ENCODE results near the gene PRDM16.

The PRDM16 gene

DNA sequence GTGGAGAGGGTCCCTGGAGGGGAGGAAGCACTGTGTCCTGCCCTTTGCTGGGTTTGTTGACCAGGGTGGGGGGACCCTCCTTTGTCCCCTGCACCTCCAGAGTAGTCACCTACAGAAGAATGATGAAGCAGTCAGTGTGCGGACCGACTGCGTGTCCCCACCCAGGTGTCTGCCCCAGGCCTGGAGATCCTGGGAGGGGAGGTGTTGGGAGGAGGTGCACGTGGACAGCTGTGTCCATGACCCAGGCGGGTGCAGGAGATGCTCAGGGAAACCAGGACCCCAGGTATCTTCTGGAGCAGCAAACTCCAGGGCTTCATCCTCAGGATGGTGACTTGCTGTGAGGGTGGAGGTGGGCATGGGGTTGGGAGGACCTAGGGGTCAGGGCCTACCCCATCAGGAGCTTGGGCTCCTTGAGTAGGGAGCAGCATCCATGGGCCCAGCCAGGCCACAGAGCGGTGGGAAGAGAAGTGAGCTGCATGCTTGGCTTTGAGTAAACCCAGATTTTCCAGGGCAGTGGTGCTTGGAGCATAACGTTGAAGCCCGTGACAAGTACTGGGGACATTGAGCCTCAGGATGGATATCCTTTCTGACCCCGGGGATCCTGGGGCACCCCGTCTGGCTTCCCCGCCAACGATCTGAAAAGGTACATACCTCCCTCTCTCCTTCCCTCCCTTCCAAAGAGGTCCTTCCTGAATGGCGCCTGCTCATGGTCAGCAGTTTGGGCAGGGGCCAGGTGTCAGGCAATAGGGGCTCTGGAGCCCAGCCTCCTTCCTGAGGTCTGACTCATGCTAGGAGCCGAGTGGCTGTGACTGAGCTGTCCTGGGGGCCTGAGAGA is 34.1 kb upstream of the PRDM16 start:
- H3K27me3 ChIP-seq (replicated peaks; ENCODE audit: insufficient read depth, low read length): peaks cover 86% of the 10 kb centered on the region
- H3F3A ChIP-seq (ENCODE audit: insufficient read depth, low read length): no peaks in the 10 kb centered on the region
- TF ChIP-seq, protein P1, sequence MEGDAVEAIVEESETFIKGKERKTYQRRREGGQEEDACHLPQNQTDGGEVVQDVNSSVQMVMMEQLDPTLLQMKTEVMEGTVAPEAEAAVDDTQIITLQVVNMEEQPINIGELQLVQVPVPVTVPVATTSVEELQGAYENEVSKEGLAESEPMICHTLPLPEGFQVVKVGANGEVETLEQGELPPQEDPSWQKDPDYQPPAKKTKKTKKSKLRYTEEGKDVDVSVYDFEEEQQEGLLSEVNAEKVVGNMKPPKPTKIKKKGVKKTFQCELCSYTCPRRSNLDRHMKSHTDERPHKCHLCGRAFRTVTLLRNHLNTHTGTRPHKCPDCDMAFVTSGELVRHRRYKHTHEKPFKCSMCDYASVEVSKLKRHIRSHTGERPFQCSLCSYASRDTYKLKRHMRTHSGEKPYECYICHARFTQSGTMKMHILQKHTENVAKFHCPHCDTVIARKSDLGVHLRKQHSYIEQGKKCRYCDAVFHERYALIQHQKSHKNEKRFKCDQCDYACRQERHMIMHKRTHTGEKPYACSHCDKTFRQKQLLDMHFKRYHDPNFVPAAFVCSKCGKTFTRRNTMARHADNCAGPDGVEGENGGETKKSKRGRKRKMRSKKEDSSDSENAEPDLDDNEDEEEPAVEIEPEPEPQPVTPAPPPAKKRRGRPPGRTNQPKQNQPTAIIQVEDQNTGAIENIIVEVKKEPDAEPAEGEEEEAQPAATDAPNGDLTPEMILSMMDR (IDR thresholded peaks at IDR 0.05; ENCODE audit: low read length): no peak
- TF ChIP-seq EZH2 (optimal IDR thresholded peaks at IDR 0.05; ENCODE audit: low read depth, low read length): no peak
- no peak for TF ChIP-seq EZH2phosphoT487 (IDR thresholded peaks at IDR 0.05; ENCODE audit: low read length)

DNA sequence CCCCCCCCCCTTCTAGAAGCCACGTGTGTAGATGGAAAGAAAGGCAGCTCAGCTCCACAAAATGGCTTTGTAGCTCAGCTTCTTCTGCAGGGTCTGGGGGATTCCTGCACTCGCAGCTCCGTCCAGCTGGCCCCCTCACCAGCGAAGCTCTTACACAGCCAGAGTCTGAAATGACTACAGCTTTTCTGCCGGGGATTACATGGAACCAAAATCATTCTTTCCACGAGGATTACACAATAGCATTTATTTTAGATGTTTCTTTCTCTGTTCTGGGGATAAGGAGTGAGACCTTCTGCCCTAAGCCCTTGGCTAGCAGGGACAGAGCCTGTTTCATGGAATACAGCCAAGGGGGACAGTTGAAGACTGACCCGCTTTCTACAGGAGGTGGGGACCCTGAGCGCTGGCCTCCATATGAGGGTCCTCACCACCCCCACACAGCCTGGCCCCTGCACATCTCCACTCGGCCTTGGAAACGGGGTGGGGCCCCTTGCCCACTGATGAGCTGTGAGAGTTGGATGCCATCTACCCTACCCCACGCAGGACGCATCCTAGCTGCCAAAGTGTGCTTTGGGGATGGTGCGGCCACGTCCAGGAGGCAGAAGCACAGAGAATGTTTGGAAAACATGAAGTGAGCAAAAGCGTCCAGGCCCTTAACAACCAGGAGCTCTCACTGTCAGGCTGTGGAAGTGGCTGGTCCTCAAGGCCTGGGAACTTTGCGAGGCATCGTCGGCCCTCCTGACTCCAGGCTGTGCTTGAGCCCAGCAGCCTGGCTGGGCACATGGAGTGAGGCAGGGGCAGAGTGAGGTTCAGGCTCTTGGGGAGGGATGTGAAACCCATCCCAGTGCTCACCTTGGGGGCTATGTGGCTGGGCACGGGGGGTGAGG is 33.2 kb upstream of the PRDM16 start:
- Histone ChIP-seq H3K4me3 (ENCODE audit: low read length) (no peak overlapping the region), H3K4me2 (ENCODE audit: low read depth, low read length) (no peak overlapping the region), H3K9ac (ENCODE audit: low read length) (no peak overlapping the region), H3K27me3 (replicated peaks; ENCODE audit: insufficient read depth, low read length) (peaks cover 86% of the 10 kb centered on the region), H2AFZ (ENCODE audit: low read length) (no peak overlapping the region), H3K79me2 (ENCODE audit: low read length) (no peaks in the 10 kb centered on the region), H3K36me3 (replicated peaks; ENCODE audit: insufficient read depth, low read length) (no peaks in the 10 kb centered on the region), H3K9me2 (replicated peaks; ENCODE audit: insufficient read depth, low read length) (no peaks in the 10 kb centered on the region), H3K9me3 (replicated peaks; ENCODE audit: insufficient read depth, low read length) (no peaks in the 10 kb centered on the region), H4K20me1 (ENCODE audit: insufficient read depth, low read length) (no peaks in the 10 kb centered on the region), H3K27ac (ENCODE audit: low read length) (no peak overlapping the region), H3K4me1 (ENCODE audit: low read length) (no peaks in the 10 kb centered on the region), H3F3A (ENCODE audit: insufficient read depth, low read length) (no peaks in the 10 kb centered on the region)
- no peak for DNase-seq
- TF ChIP-seq EZH2 (optimal IDR thresholded peaks at IDR 0.05; ENCODE audit: low read depth, low read length): no peak
- TF ChIP-seq, protein P1 (IDR thresholded peaks at IDR 0.05; ENCODE audit: low read length): no peak
- TF ChIP-seq EZH2phosphoT487 (IDR thresholded peaks at IDR 0.05; ENCODE audit: low read length): no peak

More for the DNA sequence above, 34.1 kb upstream of the PRDM16 start:
- Histone ChIP-seq H3K9me2 (replicated peaks; ENCODE audit: insufficient read depth, low read length) (no peaks in the 10 kb centered on the region), H3K9me3 (replicated peaks; ENCODE audit: insufficient read depth, low read length) (no peaks in the 10 kb centered on the region), H3K79me2 (ENCODE audit: low read length) (no peaks in the 10 kb centered on the region), H3K27ac (ENCODE audit: low read length) (no peak overlapping the region), H3K36me3 (replicated peaks; ENCODE audit: insufficient read depth, low read length) (no peaks in the 10 kb centered on the region), H3K4me2 (ENCODE audit: low read depth, low read length) (no peak overlapping the region), H3K9ac (ENCODE audit: low read length) (no peak overlapping the region), H2AFZ (ENCODE audit: low read length) (no peak overlapping the region), H4K20me1 (ENCODE audit: insufficient read depth, low read length) (no peaks in the 10 kb centered on the region), H3K4me1 (ENCODE audit: low read length) (no peaks in the 10 kb centered on the region), H3K4me3 (ENCODE audit: low read length) (no peak overlapping the region)
- DNase-seq: no peak

DNA sequence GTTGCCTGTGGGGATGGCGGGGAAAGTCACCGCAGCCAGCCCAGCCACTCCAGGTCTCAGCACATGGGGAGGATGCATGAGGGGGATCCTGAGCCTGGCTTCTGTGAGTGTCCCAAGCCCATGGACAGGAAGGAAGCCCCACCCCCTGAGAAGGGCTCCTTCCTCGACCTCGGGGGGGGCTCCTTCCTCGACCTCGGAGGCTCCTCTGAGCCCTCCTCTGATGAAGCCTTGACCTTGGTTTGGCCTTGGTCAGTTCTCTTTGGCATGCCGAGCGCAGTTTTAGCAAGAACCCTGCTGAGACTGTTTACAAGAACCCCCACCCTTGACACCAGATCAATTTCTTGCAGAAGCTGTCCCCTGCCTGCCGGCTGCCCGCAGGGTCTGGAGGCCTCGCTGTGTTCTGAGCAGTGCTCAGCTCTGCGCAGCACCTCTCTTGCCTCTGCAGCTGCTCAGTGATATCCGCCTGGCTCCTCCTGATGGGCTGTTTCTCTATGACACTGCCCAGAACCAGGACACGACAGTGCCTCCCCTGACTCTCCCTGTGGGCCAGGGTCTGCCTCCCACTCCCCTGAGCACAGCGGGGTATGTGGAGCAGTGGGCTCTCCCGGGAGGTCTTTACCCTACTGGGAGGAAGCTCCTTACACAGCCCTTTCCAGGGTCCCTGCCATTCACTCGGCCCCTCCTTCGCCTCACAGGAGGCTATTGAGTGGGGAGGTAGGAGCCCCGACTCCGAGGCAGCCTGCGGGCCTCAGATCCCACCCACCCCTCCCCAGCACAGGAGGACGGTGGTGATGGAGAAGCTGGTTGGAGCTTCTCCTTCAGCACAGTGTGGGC is 32.3 kb upstream of the PRDM16 start:
- H3K4me1 ChIP-seq (ENCODE audit: low read length): no peaks in the 10 kb centered on the region
- H3K4me3 ChIP-seq (ENCODE audit: low read length): no peak overlapping the region
- DNase-seq: no peak
- H3K9me3 ChIP-seq (replicated peaks; ENCODE audit: insufficient read depth, low read length): no peaks in the 10 kb centered on the region
- H3K79me2 ChIP-seq (ENCODE audit: low read length): no peaks in the 10 kb centered on the region
- no peak overlapping the region for H2AFZ ChIP-seq (ENCODE audit: low read length)
- H3F3A ChIP-seq (ENCODE audit: insufficient read depth, low read length): no peaks in the 10 kb centered on the region
- TF ChIP-seq, protein P1 (IDR thresholded peaks at IDR 0.05; ENCODE audit: low read length): no peak
- no peak for TF ChIP-seq EZH2 (optimal IDR thresholded peaks at IDR 0.05; ENCODE audit: low read depth, low read length)
- no peak for TF ChIP-seq EZH2phosphoT487 (IDR thresholded peaks at IDR 0.05; ENCODE audit: low read length)
- no peaks in the 10 kb centered on the region for H3K36me3 ChIP-seq (replicated peaks; ENCODE audit: insufficient read depth, low read length)
- no peak overlapping the region for H3K9ac ChIP-seq (ENCODE audit: low read length)
- H3K27me3 ChIP-seq (replicated peaks; ENCODE audit: insufficient read depth, low read length): peaks cover 86% of the 10 kb centered on the region
- no peaks in the 10 kb centered on the region for H4K20me1 ChIP-seq (ENCODE audit: insufficient read depth, low read length)
- H3K27ac ChIP-seq (ENCODE audit: low read length): no peak overlapping the region
- H3K4me2 ChIP-seq (ENCODE audit: low read depth, low read length): no peak overlapping the region
- H3K9me2 ChIP-seq (replicated peaks; ENCODE audit: insufficient read depth, low read length): no peaks in the 10 kb centered on the region
